Upper lobe of right lung (tissue), 1 donor: ENCODE results near the gene MT2A. TPM values are rescaled to one million over a fixed set of nuclear protein-coding genes. Genes with fewer than 3 reads are reported as not detected.
"Not testable (repeated sequence)": the region's sequence is repeated elsewhere in the genome, so short reads cannot be mapped to it uniquely, and the experiment has no call there.

Experiments used
- ATAC-seq: fragments of 200-7000 bp; cut with Tn5 transposase; one replicate; pipeline ENCODE4 v1.9.1; 2020; ENCODE audit warnings: mild to moderate bottlenecking, moderate library complexity
- DNase-seq: peaks from one replicate; pipeline ENCODE4 v3.0.0-alpha.2; 2020
- H3K27ac ChIP-seq: fragments of 200-600 bp; one replicate; pipeline ENCODE4 v1.8.0; 2022
- H3K27me3 ChIP-seq: fragments of 200-600 bp; one replicate; pipeline ENCODE4 v1.8.0; 2022; ENCODE audit warnings: mild to moderate bottlenecking
- H3K36me3 ChIP-seq: fragments of 200-600 bp; one replicate; pipeline ENCODE4 v1.8.0; 2022
- H3K4me1 ChIP-seq: fragments of 200-600 bp; one replicate; pipeline ENCODE4 v1.8.0; 2022
- H3K4me3 ChIP-seq: fragments of 200-600 bp; one replicate; pipeline ENCODE4 v1.8.0; 2022; ENCODE audit warnings: mild to moderate bottlenecking
- H3K9me3 ChIP-seq: fragments of 200-600 bp; one replicate; pipeline ENCODE4 v1.8.0; 2022
- CTCF ChIP-seq: fragments of 200-600 bp; IDR thresholded peaks from one replicate; pipeline ENCODE4 v1.8.0; 2022; ENCODE audit warnings: antibody characterized with exemption
- intact Hi-C: fragments of 100-400 bp; cut with DNase I; formaldehyde crosslinking; loops from one replicate; pipeline ENCODE4 v1.11.0; 2022
- total RNA-seq: library from RNA; stranded (reverse); fragmentation: NEBNext Ultra II Directional; extraction: Animal tissue kit (Norgen Biotek cat#: 25700); gene quantifications from one replicate; pipeline ENCODE4 v1.2.1, GENCODE V29; 2021
- donor health status: DM: no; HTN: yes; CAD: no; lungs with severe emphysema.

Gene MT2A
- total RNA-seq, 1 donor from 2014 or later = 349 TPM

- Histone ChIP-seq H3K27me3 (no peaks in the 10 kb centered on the region), H3K27ac (no peak overlapping the region), H3K4me3 (no peak overlapping the region), H3K9me3 (no peaks in the 10 kb centered on the region), H3K36me3 (no peaks in the 10 kb centered on the region), H3K4me1 (no peaks in the 10 kb centered on the region)
- no peak for ATAC-seq
- no peak for DNase-seq
- TF ChIP-seq CTCF = no peak
- intact Hi-C loops = no loop called here
Observed at GRCh38 chr16:56580391-56581048, 27.9 kb upstream of the MT2A start.

GRCh38 chr16:56582911-56583310 is 25.5 kb upstream of the MT2A start:
- H3K4me3 ChIP-seq, H3K4me1 ChIP-seq, DNase-seq, H3K27ac ChIP-seq, H3K9me3 ChIP-seq, ATAC-seq, H3K36me3 ChIP-seq, intact Hi-C loops, H3K27me3 ChIP-seq: not testable (repeated sequence)

- ATAC-seq (no peak), DNase-seq (no peak)
- Histone ChIP-seq H3K9me3 (no peaks in the 10 kb centered on the region), H3K27ac (no peak overlapping the region), H3K27me3 (peaks cover 4% of the 10 kb centered on the region), H3K4me3 (no peak overlapping the region), H3K36me3 (no peaks in the 10 kb centered on the region), H3K4me1 (no peaks in the 10 kb centered on the region)
- TF ChIP-seq CTCF = no peak
- intact Hi-C loops = no loop called here
Observed at GRCh38 chr16:56583351-56584168, 24.8 kb upstream of the MT2A start.

GRCh38 chr16:56584276-56584675 is 24.1 kb upstream of the MT2A start:
- no peak for DNase-seq
- TF ChIP-seq CTCF = no peak
- intact Hi-C loops = no loop called here

GRCh38 chr16:56588781-56589140 is 19.6 kb upstream of the MT2A start:
- ATAC-seq (no peak), DNase-seq (no peak)
- Histone ChIP-seq H3K36me3 (no peaks in the 10 kb centered on the region), H3K4me3 (peak overlapping the region; percentile 31), H3K4me1 (peaks cover 9% of the 10 kb centered on the region), H3K9me3 (no peaks in the 10 kb centered on the region), H3K27me3 (peaks cover 20% of the 10 kb centered on the region), H3K27ac (no peak overlapping the region)
- intact Hi-C loops = no loop called here
- no peak for TF ChIP-seq CTCF

More at GRCh38 chr16:56584276-56584675, 24.1 kb upstream of the MT2A start:
- ATAC-seq = no peak
- Histone ChIP-seq H3K9me3 (no peaks in the 10 kb centered on the region), H3K36me3 (no peaks in the 10 kb centered on the region), H3K27ac (no peak overlapping the region), H3K4me1 (peaks cover 4% of the 10 kb centered on the region), H3K4me3 (no peak overlapping the region), H3K27me3 (peaks cover 11% of the 10 kb centered on the region)
